Skeletal muscle cell (primary cell): Measurements from ENCODE around the gene CGNL1.

Experiments
- DNase-seq: peaks from one replicate; pipeline ENCODE4 v3.0.0-alpha.2; 2010; ENCODE audit warnings: low read depth
- H3K4me3 ChIP-seq: 2 replicates; pipeline ENCODE4 v1.5.1; 2011; ENCODE audit warnings: low read depth, mild to moderate bottlenecking, control low read depth, low read length, moderate library complexity

CGNL1 gene

DNA sequence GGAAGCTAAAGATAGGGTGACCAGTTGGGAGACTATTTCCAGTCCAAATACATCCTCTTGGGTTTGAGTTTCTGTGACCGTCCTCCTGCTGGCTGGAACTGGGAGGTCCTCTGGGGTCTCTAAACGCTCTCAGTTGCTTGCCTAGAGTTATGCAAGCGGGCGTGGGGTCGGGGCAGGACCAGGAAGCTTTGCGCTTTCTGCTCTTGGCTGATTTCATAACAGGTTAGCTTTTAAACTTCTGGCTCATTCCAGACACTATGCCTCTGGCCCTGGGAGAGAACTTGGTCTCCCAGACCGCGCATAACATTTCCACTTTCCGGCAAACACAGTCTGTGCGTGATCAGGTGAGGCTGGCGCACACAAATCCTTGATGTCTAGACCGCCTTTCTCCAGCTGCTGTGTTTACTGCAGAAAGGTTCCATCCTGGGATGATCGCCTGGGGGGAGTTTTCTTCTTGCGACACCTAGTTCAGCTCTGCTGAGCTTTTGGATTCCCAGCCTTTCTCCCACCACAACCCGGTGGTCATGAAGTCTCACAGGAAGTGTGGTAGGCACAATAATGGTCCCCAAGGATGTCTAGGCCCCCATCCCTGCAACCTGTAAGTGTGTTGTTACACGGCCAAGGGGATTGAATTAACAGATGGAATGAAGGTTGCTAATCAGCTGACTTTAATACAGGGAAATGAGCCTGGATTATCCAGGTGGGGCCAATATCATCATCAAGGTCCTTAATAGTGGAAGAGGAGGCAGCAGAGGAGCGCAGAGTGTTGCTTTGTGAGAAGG lies 23.6 kb upstream of the CGNL1 start:
- no peak for DNase-seq
- no peak overlapping the region for H3K4me3 ChIP-seq

DNA sequence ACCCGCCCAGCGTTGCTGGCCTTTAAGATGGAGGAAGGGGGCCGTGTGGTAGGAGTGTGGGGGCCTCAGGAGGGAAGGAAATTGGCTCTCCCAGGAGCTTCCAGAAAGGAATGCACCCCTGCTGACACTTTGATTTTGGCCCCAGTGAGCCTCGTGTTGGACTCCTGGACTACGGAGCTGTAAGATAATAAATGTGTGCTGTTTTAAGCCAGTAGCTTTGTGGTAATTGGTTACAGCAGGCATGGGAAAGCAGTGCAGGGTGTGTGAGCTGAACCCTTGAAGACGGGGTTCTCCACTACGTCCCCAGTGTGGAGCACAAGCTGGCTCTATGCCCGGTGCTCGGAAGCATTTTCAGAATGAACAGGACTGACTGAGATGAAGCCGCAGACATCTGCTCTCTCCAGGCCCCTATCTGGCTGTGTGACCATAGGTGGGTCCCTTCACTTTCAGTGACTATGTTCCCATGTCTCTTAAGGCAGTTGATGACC lies 22.9 kb upstream of the CGNL1 start:
- no peak for DNase-seq
- H3K4me3 ChIP-seq: no peak overlapping the region

DNA sequence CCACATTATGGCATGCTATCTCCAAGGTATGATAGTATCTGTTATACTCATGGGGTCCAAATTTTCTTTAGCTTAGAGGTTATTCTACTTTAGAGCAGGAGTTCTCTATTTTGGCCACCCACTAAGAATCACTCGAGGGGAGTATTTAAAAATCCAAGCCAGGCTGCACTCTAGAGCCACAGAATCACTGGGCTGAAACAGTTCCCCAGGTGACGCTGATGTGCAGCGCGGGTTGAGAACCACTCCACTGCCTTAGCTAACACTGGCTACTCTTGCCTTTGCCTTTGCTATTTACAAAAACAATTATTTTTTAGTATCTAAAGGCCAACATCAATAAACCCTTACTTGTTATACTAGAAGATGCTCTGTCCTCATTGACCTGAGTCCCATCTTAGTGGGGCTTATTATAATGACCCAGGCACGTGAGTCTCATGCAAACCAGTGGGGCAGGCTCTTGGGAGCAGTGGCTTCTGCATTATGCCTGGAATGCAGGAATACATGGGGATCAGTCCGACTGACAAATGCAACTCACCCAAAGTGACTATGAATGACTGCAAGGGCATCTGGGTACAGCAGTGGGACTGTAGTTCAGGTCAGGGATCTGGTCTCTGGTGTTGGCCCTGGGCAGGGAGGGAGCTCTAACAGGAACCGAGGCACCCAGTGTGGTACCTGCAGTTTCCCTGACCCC lies 21.7 kb upstream of the CGNL1 start:
- DNase-seq: no peak

DNA sequence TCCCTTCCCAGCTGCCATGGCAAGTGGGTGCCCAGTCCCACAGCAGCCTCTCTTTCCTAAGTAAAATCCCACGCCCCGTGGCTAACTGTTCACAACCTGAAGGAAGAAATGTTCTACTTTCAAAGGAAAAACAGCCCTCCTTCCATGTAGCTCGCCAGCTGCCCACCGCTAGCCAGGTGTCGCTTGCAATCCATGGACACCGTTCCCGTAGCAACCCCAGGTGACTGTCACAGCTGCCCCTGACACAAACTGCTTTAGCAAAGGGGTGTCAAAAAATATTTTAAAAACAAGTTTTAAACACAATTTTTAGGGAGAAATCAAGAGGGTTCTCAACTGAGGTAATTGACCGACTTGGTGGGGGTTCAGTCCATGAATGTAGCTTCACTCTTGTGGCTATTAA lies 21.0 kb upstream of the CGNL1 start:
- no peak for DNase-seq
- no peak overlapping the region for H3K4me3 ChIP-seq

More for the DNA sequence above, 21.7 kb upstream of the CGNL1 start:
- no peak overlapping the region for H3K4me3 ChIP-seq

DNA sequence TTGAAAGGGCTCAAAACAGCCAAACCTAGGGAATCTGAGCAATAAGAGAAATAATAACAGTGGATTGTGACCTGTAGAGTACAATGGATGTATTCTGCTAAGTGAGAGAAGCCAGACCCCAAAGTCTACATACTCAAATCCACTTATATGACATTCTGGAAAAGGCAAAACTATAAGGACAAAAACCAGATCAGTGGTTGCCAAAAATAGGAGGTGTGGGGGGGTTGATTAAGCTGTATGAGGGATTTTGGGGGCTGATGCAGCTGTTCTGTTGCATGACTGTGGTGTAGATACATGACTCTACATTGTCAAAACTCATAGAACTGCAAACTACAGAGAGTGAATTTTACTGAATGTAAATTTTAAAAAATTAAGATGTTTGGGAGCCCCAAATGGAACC lies 20.1 kb upstream of the CGNL1 start:
- no peak overlapping the region for H3K4me3 ChIP-seq
- no peak for DNase-seq

DNA sequence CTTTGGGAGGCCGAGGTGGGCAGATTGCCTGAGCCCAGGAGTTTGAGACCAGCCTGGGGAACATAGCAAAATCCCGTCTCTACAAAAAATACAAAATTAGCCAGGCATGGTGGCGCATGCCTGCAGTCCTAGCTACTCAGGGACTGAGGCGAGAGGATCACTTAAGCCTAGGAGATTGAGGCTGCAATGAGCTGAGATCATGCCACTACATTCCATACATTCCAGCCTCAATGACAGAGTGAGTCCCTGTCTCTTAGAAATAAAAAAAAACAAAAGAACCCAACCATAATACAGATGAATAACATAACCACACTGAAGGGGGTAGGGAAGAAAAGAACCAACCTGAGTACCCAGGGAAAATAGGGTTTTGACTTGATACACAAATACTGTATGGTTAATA lies 19.7 kb upstream of the CGNL1 start:
- no peak overlapping the region for H3K4me3 ChIP-seq
- DNase-seq: no peak

DNA sequence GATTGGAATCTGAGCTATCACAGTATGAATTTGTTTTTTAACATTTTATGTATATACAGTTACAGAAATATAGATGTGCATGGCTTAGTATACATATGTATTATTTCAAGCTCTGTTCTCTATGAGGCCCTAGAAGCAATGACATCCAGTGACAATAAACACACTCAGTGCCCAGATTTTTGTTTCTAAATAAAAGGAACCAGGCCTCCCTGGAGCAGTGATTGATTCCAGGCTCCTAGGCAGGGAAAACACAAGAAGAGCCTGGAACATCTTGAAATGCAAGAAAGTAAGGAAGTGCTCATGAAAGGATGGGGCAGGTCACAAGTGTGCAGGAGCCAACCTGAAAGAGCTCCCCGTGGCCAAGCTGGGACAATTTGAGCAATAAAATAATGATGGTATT lies 18.5 kb upstream of the CGNL1 start:
- H3K4me3 ChIP-seq: no peak overlapping the region
- no peak for DNase-seq

DNA sequence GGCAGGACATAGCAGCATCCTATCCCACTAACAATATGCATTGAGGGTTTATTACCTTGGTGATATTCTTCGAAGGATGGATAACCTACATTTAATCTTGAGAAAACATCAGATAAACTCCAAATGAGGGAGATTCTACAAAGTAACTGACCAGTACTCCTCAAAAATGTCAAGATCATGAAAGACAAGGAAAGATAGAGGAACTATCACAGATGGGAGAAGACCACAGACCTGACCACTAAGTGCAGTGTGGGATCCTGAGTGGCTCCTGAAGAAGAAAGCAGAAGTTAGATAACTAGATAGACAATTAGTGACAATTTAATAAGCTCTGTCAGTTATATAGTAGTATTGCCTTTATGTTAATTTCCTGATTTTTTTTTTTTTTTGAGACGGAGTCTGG lies 17.7 kb upstream of the CGNL1 start:
- no peak overlapping the region for H3K4me3 ChIP-seq
- DNase-seq: no peak

DNA sequence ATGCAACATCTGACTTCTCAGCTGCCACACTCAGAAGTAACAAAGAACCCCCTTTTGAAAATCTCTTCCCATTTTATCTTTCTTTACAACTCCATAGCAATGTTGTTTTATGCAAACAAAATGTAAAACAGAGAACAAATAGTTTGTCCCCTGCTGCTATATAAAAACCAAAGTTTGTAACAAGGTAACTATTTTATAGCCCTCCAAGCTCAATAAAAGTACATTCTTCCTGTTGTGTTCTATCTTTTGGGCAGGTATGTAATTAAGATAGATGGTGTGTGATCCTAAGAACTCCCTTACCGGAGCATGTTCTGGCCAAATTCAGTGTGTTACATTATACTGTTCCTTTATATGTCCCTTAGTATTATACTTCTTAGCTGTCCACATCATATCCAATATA lies 12.6 kb upstream of the CGNL1 start:
- no peak overlapping the region for H3K4me3 ChIP-seq
- DNase-seq: no peak

DNA sequence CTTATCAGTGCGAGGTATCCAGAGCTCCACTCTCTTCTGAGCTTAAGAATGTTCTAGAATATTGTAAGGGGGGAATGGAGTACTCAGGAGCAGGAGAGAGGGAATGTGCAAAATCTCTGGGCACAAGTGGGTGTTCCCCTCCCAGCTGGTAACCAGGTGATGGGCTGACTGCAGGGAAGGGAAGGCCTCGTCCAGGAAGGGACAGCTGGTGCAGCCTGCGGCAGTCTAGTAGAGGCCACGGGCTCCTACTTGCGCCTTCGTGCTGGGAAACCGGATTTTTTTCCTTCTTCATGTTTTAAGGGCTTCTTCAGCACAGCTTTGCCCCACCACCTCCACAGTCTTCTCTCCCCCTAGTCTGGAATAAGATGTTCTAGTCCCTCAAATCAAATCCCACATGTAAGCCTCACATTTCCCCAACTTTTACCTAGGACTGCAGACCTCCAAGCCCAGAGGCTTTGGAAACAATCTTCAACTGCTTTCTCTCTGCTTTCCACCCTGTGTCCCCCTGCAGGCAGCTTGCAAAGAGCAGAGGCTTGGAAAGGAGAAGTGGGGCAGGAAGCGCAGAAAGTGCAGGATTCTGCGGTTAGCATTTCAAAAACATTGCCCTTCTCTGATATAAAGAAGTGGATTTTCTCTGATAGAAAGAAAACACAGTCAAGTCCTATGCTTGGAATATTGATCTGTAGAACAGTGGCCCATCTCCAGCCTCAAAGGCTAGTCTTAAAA lies 11.9 kb upstream of the CGNL1 start:
- DNase-seq: no peak
- no peak overlapping the region for H3K4me3 ChIP-seq

DNA sequence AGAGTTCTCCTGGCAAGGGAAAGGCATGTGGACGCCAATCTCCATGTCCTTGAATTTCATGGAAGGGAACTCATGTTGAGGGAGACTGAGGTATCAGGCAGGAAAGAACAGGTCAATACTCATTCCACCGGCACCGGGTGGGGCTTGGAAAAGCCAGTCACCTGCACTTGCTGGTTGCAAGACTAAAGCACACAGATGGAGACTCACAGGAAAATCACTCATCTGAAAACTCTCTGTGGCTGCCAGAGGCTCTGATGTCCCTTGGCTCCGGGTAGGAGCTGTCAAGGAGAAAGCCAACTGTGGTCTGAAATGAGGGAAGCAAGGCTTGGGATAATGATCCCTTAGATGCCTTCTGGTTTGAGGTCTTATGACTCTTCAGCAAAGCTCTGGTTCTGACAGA lies 8.7 kb upstream of the CGNL1 start:
- H3K4me3 ChIP-seq: no peak overlapping the region
- DNase-seq: no peak

DNA sequence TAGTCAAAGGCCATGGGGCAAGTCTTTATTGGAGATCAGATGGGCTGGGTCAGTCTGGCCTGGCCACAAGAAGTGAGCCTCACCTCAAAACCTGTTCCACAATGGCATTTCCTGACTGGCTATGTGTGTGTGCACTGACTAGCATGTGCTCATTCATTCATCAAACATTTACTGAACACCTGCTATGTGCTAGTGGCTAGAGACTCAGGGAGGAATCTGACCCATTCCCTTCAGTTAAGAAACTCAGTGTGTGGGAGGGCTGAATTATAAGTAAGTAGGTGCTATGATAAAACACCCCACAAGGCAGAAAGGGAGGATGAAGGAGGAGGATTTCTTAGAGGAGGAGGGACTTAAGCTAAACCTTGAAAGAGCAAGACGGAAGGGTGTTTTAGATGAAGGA lies 5.4 kb upstream of the CGNL1 start:
- H3K4me3 ChIP-seq: no peak overlapping the region
- no peak for DNase-seq

DNA sequence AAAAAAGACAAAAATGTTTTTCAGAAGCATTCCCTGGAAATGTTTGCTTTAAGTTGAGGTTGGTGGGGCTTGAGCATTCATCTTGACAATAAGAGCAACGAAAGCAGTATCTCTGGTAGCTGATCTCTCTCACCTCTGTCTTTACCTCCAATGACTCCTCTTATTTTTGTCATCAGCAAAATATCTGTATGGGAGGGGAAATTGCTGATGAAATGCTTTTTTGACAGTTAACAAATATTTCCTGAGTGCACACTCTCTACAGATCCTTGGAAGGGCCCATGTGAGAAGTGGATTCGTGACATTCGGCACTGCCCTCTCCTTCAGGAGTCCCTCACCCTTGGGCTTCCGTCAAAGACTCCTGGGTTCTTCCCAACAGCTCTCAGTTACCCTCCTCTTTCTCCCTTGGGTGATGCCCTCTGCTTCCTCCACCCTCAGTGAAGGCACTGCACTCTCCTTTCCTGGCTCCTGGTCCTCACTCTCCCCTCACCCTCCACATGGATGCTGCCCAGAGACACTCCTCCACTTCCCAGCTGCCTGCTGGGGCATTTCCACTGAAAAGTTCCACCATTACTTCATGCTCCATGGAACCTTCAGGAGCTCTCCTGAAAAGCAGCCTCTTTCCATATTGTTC lies 2.9 kb upstream of the CGNL1 start:
- H3K4me3 ChIP-seq: no peak overlapping the region
- no peak for DNase-seq

DNA sequence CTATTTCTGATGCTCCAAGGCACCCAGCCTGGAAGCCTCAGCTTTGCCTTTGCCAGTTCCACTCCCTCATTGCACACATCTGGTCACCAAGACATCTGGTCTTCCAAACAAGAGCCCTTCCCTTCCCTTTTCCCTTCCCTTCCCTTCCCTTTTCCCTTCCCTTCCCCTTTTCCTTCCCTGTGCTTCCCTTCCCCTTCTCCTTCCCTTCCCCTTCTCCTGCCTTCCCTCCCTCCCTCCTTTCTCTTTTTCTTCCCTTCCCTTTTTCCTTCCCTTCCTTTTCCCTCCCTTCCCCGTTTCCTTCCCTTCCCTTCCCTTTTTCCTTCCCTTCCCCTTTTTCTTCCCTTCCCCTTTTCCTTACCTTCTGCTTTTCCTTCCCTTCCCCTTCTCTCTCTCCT lies 2.4 kb upstream of the CGNL1 start:
- no peak for DNase-seq

DNA sequence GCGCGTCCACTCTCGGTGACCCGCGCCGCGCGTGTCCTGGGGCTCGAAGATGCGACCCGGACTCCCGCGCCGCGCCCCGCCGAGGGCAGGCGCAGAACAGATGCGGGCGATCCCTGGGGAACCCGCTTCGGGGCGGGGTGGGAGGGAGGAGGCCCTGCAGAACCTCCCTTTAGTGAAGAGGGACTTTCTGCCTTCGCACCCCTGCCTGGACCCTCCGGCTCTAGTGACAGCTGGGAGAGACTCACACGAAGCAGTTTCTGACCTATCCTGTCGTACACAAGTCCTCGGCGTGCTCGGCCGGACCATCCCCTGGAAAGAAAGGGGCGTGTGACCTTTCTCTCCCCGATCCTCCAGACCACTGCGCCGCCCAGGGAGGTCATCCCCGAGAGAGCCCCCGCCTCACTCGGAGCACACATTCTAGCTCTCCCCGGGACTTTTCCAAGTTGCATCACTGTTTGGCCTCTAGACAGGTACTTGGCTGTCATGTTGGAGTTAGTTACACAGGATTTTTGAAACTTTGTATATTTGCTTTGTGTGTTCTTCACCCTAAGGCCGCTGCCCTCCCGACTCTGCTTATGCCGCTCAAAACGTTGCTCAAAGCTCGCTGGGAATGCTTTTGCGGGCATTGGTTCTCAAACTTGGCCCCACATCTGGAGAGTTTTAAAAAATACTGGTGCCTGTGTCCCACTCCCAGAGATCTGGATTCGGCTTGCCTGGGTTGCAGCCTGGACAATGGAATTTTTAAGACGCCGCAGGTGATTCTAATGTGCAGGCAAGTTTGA lies 582 bp downstream of the CGNL1 start:
- DNase-seq: no peak
- peak overlapping the region; percentile 54 for H3K4me3 ChIP-seq

More for the DNA sequence above, 2.4 kb upstream of the CGNL1 start:
- H3K4me3 ChIP-seq: no peak overlapping the region

DNA sequence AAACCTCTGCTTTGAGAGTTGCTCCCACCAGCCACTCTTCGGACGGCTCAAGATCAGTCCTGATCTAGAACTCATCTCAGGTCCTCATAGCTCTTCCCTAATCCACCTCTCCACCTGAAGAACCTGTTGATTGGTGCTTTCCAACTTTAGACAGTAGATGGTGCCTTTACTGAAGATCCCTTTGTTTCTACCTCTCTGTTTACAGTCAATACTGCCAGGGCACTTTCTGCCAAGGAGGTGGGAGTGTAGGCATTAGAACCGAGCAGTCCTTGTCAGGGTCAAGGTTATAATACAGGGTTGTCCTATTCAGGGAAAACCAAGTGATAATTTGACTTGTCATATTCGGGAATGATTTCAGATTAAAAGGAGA lies 1.2 kb downstream of the CGNL1 start:
- DNase-seq: no peak
- H3K4me3 ChIP-seq: no peak overlapping the region

DNA sequence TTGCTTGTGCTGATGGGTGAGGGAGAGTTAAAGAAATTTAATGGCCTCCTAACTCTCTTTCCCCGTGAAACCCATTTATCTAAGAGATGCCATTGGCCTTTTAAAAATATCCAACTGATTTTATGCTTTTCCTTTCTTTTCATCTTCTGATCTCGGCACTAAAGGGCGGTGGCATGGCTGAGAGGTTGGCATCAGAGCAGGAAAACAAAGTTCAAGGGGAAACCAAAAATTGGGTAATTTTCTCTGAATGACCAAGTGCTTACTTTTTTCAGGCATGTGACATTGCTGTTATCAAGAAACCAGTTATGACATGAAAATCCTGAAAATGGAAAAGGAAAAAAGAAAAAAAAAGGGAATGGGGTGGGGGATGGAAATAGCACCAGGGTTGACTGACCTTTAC lies 3.2 kb downstream of the CGNL1 start:
- H3K4me3 ChIP-seq: no peak overlapping the region
- no peak for DNase-seq

DNA sequence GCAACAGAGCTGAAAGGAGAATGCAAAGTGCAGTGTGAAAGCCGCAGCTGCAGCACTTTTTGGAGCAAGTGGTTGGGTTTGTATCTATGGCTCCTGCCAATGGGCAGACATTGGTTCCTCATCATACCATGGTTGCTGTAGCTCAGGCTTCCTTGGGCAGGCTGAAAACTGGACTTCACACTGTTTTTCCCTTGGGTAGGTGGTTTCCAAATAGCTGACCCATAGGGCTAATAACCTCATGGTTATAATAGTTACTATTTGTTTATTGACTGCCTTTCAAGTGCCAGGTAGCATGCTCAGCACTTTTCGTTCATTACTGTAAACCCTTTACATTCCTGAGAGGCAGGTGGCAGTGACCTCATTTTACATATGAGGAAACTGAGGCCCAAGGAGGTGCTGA lies 4.5 kb downstream of the CGNL1 start:
- H3K4me3 ChIP-seq: no peak overlapping the region
- DNase-seq: no peak

DNA sequence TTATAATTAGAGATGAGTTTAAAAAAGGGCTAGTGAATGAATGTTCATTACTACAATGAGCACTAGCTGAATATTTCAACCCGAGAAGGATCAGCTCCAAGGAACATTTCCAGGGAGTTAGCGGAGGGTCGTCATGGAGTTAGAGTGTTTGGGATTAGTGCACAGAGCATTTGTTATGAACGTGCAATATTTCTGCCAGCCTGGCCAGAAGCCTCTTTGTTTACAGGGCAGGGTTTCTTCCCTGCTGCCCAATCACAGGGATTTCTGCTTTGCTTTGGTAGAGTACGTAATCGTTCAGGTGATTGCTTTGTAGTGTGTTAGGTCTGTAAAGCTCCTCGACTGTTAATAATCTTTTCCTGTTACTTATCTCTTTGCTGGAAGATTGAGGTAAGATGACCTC lies 5.9 kb downstream of the CGNL1 start:
- H3K4me3 ChIP-seq: no peak overlapping the region
- DNase-seq: no peak
